Measurements from ENCODE around the gene KCTD7.
"Not testable (repeated sequence)": the region's sequence is repeated elsewhere in the genome, so short reads cannot be mapped to it uniquely, and the experiment has no call there.

KCTD7 gene

GRCh38 chr7:66628361-66629221, at the start of gene KCTD7:
KCTD7 (plus strand) TSS chr7:66628881; CDS start chr7:66629065, 184 bp downstream.
- DNase-seq: peak; percentile 97

GRCh38 chr7:66580380-66580779, 48.3 kb upstream of the KCTD7 start:
- DNase-seq: not testable (repeated sequence)

DNA sequence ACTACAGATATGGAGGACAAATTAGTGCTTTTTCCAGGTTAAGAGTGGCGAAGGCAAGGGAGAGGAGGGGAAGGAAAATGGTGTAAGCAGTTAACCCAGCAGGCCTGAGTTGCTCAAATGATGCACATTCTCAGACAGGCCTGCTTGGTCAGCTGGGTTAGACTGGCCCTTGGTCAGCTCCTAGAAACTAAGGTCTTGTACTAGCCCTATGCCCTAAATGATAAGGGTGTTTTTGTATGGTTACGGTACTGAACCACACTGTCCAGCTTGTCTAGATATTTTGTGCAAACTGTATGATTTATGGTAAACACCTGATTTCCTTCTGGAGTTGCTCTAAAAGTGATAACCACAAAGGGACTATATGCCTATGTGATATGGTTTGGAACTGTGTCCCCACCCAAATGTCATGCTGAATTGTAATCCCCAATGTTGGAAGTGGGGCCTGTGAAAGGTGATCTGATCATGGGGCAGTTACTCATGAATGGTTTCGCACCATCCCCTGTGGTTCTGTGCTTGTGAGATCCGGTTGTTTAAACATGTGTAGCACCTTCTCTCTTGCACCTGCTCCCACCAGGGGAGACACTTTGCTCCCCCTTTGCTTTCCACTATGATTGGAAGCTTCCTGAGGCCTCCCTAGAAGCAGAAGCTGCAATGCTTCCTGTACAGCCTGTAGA, 45.7 kb upstream of the KCTD7 start:
- not testable (repeated sequence) for DNase-seq

- no peak for DNase-seq
These were observed 45.1 kb upstream of the KCTD7 start for GRCh38 chr7:66583490-66584110.

- DNase-seq: no peak
These were observed 42.5 kb upstream of the KCTD7 start for GRCh38 chr7:66586181-66586580.

DNA sequence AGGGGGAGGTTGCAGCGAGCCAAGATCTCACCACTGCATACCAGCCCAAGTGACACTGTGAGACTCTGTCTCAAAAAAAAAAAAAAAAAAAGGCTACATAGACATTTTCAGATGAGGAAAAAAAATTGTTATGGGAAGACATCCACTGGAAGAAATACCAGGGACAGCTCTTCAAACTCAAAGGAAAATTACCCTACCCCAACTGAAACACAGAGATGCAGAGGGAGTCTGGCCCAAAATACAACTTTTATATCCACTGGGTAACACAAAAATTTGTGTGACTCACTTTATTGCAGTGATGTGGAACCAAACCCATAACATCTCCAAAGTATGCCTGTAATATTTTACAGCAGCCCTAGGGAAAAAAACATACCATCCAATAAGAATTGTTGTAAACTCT, 40.5 kb upstream of the KCTD7 start:
- DNase-seq: not testable (repeated sequence)

DNA sequence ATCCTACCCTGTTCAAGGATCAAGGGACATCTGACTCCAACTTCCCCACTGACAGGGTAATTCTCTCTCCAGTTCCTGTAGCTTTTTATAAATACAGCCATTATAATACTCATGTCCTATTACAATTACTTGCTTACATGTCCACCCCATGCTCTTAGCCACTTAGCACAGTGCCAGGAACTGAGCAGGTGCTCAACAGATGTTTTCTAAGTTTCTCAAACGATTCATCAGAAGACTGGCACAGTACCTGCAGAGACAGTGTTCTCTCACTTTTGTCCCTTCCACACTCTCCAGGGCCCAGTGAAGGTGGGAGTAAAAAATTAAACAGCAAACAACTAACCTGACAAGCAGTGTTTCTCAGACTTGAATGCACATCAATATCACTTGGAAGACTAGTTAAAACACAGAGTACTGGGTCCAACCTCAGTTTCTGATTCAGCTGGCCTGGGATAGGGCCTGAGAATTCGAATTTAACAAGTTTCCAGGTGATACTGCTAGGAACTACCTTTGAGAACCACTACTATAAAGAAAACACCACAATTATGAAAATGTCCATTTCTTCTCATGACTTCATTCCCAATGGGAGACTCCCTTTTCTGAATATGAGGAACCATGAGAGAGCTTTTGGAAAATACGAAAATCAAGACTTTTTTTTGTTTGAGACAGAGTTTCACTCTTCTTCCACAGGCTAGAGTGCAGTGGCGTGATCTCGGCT, 39.7 kb upstream of the KCTD7 start:
- DNase-seq: not testable (repeated sequence)

- not testable (repeated sequence) for DNase-seq
These were observed 38.2 kb upstream of the KCTD7 start for GRCh38 chr7:66590302-66591057.

- DNase-seq: not testable (repeated sequence)
These were observed 37.5 kb upstream of the KCTD7 start for GRCh38 chr7:66591058-66591798.

DNA sequence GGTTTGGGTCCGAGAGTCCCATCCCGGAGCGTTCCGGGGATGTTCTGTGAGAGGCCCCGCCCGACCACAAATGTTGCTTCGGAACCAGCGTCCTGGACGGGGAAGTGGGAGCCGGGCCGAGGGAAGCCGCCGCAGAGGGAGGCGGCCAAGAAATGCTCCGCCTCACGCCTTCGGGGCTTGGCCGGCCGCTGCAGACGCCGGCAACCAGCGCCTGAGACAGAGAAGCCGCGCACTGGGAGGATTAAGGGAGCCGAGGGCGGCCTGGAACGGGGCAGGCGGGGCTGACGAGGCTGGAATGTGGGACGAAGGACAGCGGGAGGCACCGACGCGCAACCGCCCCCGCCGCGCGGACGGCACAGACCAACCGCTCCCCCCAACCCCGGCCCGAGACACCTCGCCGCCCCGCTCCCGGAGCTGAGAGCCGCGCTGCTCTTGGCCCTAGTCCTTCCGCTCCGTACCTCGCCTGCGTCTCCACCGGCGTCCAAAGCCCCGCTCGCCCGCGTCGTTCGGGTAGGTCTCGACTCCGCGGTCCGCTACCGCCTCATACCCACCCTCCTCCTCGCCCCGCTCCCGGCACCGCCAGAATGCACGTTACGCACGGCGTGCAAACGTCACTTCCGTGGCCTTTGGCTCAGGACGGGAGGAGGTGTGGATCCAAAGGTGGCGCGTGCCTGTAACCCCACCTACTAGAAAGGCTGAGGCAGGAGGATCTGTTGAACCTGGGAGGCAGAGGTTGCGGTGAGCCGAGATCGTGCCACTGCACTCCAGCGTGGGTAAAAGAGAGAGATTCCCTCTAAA, 36.7 kb upstream of the KCTD7 start:
- DNase-seq: peak; percentile 91

DNA sequence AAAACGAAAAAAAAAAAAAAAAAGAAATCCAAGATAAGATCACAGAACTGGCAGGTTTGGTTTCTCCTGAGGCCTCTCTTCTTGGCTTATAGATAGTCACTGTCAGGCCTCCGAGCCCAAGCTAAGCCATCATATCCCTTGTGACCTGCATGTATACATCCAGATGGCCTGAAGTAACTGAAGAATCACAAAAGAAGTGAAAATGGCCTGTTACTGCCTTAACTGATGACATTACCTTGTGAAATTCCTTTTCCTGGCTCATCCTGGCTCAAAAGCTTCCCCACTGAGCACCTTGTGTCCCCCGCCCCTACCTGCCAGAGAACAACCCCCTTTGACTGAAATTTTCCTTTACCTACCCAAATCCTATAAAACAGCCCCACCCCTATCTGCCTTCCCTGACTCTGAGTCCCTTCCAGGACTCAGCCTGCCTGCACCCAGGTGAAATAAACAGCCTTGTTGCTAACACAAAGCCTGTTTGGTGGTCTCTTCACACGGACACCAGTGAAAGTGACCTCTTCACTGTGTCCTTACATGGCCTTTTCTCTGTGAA, 36.0 kb upstream of the KCTD7 start:
- DNase-seq: not testable (repeated sequence)

- not testable (repeated sequence) for DNase-seq
These were observed 34.6 kb upstream of the KCTD7 start for GRCh38 chr7:66594082-66594481.

GRCh38 chr7:66597461-66597860, 31.2 kb upstream of the KCTD7 start:
- no peak for DNase-seq

DNA sequence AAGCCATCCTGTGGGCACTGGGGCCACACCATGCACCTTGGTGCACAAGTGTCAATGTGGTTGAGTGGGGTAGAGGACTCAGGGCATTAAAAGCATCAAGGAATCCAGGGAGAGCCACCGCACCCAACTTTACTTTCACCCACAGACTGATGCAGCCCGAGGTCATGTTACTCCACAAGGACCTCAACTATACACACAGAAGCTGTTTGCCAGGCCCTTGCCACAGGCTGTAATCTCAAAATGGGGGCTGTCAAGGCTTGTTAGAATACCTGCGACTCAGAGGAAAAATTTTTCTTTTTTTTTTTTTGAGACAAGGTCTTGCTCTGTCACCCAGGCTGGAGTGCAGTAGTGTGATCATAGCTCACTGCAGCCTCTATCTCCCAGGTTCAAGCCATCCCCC, 26.5 kb upstream of the KCTD7 start:
- no peak for DNase-seq

DNA sequence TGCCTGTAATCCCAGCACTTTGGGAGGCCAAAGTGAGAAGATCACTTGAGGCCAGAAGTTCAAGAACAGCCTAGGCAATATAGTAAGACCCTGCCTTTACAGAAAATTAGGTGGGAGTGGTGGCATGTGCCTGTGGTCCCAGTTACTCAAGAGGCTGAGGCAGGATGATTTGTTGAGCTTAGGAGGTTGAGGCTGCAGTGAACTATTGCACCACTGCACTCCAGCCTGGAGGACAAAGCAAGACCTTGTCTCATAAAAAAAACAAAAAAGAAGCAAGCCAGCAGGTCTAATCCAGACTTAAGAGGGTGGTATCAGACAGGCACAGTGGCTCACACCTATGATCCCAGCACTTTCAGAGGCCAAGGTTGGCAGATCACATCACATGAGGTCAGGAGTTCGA, 24.5 kb upstream of the KCTD7 start:
- DNase-seq: no peak

GRCh38 chr7:66606540-66607291, 22.0 kb upstream of the KCTD7 start:
- DNase-seq: not testable (repeated sequence)

DNA sequence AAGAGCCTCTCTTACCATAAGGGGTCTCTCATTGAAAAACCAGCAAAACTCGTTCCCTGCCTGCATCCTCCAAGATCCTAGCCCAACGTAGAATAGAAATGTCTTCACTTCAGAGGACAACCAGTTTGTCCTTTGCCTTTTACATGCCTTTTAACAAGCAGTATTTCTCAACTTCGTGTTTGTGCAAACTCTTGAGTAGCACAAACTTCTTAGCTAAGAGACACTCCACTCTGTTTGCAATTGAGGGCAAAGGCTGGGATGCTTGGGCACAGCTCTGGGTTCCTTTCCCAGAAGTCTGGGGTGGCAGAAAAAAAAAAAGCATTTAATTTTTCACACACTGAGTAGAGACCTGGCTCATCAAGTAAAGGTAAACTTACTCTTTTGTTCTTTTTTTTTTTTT, 19.5 kb upstream of the KCTD7 start:
- DNase-seq: no peak

DNA sequence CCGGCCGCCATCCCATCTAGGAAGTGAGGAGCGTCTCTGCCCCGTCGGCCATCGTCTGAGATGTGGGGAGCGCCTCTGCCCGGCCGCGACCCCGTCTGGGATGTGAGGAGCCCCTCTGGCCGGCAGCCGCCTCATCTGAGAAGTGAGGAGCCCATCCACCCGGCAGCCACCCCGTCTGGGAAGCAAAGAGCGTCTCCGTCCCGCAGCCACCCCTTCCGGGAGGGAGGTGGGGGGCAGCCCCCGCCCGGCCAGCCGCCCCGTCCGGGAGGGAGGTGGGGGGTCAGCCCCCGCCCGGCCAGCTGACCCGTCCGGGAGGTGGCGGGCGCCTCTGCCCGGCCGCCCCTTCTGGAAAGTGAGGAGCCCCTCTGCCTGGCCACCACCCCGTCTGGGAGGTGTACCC, 14.1 kb upstream of the KCTD7 start:
- not testable (repeated sequence) for DNase-seq

DNA sequence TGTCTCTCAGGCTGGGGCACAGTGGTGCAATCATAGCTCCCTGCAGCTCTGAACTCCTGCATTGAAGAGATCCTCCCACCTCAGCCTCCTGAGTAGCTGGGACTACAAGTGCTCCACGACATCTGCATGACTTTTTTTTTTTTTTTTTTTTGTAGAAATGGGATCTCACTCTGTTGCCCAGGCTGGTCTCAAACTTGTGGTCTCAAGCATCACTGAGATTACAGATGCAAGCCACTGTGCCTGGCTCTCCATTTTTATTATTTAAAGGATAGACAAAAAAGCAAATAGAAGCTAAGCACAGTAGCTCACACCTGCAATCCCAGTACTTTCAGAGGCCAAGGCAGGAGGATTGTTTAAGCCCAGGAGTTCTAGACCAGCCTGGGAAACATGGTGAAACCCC, 13.0 kb upstream of the KCTD7 start:
- DNase-seq: no peak

GRCh38 chr7:66617295-66617694, 11.4 kb upstream of the KCTD7 start:
- no peak for DNase-seq

Measured in midbrain (tissue), 1 donor.